22Rv1 (cell line): ENCODE measurements around the gene DYRK1A.

Source experiments
- H3K27ac ChIP-seq: fragments of 450-650 bp; 2 replicates; pipeline ENCODE4 v1.5.1; 2017
- ZFX ChIP-seq: fragments of 450-650 bp; IDR thresholded peaks from 2 replicates; pipeline ENCODE4 v1.6.1; 2017; ENCODE audit warnings: antibody characterized with exemption, borderline replicate concordance
- TF ChIP-seq, protein P1 (sequence below): fragments of 450-650 bp; IDR thresholded peaks from 2 replicates; pipeline ENCODE4 v1.5.1; 2017; ENCODE audit warnings: mild to moderate bottlenecking

The DYRK1A gene

DNA sequence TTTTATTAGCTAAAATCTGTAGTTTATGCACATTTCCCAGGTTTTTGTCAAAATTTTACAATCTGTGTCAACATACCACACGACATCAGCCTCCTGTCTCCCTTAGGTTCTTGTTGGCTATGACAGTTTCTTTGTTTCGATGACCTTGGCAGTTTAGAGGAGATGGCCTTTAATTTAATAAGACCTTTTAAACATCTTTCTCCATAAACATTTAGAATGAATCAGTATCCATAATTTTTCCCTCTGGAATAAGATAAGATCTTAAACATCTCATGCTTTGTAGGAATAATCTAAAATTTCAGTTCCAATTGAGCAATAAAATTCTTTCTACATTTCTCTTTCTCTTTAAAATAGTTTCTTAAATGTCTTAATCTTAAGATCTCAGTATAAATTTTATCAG, 28.7 kb upstream of the DYRK1A start:
- no peak for TF ChIP-seq ZFX
- TF ChIP-seq, protein P1, sequence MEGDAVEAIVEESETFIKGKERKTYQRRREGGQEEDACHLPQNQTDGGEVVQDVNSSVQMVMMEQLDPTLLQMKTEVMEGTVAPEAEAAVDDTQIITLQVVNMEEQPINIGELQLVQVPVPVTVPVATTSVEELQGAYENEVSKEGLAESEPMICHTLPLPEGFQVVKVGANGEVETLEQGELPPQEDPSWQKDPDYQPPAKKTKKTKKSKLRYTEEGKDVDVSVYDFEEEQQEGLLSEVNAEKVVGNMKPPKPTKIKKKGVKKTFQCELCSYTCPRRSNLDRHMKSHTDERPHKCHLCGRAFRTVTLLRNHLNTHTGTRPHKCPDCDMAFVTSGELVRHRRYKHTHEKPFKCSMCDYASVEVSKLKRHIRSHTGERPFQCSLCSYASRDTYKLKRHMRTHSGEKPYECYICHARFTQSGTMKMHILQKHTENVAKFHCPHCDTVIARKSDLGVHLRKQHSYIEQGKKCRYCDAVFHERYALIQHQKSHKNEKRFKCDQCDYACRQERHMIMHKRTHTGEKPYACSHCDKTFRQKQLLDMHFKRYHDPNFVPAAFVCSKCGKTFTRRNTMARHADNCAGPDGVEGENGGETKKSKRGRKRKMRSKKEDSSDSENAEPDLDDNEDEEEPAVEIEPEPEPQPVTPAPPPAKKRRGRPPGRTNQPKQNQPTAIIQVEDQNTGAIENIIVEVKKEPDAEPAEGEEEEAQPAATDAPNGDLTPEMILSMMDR = no peak
- H3K27ac ChIP-seq = no peak overlapping the region

DNA sequence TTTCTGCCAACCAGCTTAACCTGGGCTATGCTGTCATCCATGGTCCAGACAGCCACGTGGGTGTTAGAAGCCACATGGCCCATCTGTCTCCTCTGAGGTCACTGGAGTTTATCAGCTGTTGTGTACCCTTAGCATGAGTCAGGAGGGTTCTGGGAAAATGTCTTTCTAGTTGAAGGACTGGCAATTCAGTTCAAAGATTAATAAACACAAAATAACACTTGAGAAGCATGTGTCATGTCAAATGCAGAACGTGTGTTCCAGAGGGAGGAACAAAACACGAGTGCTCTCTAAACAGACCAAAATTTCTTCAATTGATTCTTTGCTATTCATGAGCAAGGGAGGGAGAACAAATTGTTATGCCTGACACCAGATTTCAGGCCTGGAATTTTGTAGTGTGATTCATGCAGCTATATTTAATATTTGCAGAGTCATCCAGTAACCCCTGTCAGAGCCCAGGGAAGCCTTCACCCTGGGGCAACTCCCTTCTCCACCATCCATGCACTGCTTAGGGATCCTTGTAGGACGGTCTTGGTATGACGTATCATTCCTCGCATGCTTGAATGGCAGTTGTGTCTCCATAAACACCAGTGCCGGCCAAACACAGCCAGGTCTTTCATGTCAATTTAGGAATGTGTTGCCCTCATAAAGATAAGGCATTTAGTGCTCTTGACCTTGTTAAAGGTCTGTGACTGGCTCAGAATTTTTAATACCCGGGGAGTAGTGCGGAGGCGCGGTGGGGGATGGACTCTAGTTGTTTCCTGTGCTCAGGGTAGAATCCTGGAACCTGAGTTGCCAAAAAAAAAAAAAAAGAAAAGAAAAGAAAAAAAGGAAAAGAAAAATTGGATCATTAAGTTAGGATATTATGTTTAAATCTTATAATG, 27.7 kb upstream of the DYRK1A start:
- H3K27ac ChIP-seq = no peak overlapping the region
- no peak for TF ChIP-seq ZFX
- TF ChIP-seq, protein P1 = no peak

DNA sequence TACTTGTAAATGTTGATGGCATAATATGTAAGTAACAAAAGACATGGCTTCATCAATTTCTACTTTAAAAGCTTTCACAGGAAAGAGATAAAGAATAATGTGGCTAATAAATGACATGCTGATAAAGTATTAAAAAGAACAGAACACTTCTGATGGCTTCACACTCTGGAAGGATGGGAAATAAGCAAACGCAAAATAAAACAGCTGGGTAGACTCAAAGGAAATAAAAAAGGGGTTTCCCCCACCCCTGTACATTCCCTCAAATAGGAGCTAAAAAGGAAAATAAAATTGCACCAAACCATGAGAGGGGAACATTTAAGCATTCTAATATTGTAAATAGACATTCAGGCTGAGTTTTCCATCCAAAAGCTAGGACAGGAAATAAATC, 27.0 kb upstream of the DYRK1A start:
- H3K27ac ChIP-seq = no peak overlapping the region
- TF ChIP-seq ZFX = no peak
- TF ChIP-seq, protein P1 = no peak

DNA sequence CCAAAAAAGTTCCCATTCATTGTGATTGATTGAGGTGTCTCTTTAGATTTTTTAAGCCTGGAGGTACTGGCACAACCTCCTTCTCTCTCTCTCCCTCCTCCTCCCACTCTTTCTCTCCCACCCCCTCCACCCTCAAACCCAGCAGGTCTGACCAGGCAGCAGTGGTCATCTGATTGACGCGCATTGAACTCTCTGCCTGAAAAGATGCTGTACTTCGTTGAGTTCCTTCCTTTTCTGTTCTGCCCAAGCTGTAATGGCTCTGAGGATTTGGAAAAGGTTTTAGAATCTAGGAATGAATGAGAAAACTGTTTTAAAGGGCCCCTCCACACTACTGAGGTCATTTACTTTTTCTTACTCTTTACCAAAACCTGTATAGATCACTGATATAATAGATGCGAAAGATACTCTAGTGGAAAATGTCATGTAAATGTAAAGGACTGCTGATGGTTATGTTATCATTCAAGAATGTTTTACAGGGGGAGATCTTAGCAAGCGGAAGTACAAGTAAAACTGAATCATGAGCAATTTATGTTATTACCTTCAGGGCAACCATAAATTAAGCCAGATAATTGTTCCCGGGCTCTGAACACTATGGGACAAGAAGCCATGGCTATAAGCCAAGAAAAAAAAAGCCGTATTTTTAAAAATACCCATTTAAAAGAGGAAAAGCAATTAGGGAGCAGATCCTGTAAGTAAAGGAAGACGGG, 25.2 kb upstream of the DYRK1A start:
- H3K27ac ChIP-seq = no peak overlapping the region
- TF ChIP-seq, protein P1 = no peak
- TF ChIP-seq ZFX = no peak

DNA sequence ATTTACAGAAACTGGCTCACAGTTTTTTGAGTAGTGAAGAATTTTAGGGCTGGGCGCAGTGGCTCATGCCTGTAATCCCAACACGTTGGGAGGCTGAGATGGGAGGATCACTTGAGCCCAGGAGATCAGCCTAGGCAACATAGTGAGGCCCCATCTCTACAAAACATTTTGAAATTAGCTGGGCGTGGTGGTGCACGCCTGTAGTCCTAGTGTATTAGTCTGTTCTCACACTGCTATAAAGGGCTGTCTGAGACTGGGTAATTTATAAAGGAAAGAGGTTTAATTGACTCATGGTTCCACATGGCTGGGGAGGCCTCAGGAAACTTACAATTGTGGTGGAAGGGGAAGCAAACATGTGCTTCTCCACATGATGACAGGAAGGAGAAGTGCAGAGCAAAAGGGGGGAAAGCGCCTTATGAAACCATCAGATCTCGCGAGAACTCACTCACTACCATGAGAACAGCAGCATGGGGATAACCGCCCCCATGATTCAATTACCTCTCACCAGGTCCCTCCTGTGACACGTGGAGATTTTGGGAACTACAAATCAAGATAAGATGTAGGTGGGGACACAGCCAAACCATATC, 24.4 kb upstream of the DYRK1A start:
- TF ChIP-seq ZFX = no peak
- H3K27ac ChIP-seq = no peak overlapping the region

DNA sequence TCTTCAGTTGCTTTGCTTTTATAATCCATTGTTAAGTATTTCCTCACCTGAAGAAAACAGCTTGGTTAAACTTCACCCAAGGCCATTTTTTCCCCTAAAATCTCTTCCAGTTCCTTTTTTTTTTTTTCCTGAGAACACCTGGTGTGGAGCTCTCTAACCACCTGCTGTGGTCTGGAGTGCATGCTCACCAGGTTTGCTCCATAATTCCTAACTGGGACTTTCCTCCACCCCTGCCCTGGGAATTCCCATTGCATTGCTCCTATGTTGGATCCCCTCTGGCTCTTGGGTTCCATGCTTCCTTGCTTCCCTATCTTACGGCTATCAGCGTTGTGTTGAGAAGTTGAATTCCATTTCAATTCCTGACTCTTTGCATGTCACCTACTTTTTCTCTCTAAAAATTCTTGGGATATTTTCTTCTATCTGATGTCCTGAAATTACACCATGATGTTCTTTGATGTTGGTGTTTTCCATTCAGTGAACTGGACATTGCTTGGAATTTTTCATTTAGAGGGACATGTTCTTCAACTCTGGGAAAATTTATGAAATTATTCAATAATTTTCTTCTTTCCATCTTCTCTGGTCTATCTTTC, 19.6 kb upstream of the DYRK1A start:
- no peak for TF ChIP-seq ZFX
- TF ChIP-seq, protein P1 = no peak
- no peak overlapping the region for H3K27ac ChIP-seq

DNA sequence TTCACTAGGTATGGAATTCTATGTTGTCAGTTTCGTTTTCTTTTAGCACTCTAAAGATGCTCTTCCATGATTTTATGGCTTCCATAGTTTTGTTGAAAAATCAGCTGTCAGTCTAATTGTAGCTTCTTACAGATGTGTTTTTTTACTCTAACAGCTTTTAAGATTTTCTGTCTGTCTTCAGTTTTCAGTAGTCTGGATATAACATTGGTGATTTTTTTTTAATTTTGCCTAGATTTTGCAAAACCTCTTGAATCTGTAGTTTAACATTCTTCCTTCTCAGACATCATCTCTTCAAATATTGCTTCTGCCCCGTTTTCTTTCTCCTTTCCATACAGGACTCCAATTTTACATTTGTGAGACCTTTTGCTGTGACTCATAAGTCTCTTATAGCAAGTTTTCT, 17.9 kb upstream of the DYRK1A start:
- TF ChIP-seq, protein P1 = no peak
- no peak for TF ChIP-seq ZFX
- no peak overlapping the region for H3K27ac ChIP-seq
